Midbrain (tissue), 1 donor: Measurements from ENCODE around the gene USH2A.

Source experiments
- DNase-seq: peaks from one replicate; lab custom pipeline; 2025; lab: John Stamatoyannopoulos, UW

USH2A gene

DNA sequence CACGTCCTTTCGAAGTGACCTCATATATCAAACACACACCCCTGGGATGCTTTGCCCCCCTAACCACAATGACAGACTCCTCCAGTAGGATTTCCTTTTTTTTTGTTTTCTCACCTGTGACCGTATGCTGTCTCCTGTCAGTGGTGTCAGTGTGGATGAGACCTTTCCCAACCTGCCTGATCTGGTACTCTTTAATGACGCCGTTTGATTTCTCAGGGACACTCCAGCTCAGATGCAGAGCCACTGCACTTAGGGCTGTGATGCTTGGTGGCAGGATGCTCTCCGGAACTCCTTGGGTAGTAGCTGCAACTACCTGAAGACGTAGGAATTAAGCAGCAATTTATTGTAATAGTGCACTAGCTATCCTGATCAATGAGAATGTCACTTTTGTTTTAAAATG lies 643.5 kb downstream of the USH2A start:
- no peak for DNase-seq

DNA sequence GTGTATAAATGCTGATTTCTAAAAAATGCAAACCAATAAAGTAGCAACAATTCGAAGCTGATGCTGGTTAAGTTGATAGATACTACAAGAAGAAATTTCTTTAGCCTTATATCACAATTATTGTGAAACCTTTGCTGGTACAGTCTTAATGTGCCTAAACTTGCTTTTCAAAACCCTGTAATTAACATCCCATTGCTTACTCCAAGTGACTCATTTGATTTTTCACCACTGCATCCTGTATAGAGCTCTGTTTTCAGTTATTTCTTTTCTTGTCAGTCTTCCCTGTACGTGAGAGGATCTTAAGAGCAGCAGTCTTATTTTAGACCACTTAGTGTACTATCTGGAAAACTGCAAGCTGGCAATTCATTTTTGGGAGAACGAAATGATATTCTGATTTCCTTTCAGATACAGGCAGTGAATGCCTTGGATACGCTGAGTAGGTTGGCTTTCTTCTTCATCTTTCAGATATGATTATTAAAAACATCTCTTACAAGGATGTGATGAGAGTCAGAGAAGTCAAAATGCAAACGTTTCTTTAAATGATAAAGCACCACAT lies 645.8 kb downstream of the USH2A start:
- DNase-seq = no peak

- no peak for DNase-seq
Measured at GRCh38 chr1:215776336-215776735, 646.9 kb downstream of the USH2A start.

- DNase-seq = no peak
Measured at GRCh38 chr1:215772151-215772550, 651.1 kb downstream of the USH2A start.

- DNase-seq = no peak
Measured at GRCh38 chr1:215768303-215768702, 654.9 kb downstream of the USH2A start.

DNA sequence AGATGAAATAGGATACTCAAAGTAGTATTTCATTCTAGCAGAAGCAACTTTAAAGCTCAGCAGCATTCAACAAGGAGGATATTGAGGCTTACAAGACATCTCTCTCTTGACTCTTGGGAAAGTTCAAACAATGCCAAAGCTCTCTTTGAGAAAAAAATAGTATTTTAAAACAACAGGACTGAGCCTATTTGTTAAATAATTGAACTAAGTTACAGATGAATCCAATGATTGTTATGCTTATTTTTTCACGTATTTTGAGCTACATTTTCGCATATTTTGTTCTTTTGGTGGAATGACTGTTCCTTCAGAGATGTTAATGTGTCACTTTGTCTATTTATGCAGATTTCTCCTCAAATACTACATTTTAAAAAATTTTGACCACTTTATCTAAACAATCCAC lies 655.5 kb downstream of the USH2A start:
- DNase-seq = no peak

- DNase-seq = no peak
Measured at GRCh38 chr1:215766521-215766920, 656.7 kb downstream of the USH2A start.

DNA sequence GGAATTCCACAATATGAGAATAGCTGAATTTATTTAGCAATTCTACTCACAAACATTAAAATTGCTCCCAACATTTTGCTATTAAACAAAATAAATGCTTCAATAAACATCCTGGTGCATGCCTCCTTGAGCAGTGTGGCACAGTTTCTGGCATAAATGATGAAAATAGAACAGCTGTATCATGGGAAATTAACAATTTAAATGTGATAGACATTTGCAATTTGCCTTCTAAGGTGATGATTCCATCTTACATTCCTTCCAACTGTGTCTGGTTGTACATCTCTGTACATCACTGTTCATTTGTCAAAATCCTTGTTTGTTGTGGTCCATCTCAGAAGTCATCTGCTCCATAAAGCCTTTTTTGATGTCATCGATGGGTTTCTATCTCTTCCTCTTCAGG lies 657.4 kb downstream of the USH2A start:
- DNase-seq = no peak

- DNase-seq = no peak
Measured at GRCh38 chr1:215761446-215761845, 661.8 kb downstream of the USH2A start.

DNA sequence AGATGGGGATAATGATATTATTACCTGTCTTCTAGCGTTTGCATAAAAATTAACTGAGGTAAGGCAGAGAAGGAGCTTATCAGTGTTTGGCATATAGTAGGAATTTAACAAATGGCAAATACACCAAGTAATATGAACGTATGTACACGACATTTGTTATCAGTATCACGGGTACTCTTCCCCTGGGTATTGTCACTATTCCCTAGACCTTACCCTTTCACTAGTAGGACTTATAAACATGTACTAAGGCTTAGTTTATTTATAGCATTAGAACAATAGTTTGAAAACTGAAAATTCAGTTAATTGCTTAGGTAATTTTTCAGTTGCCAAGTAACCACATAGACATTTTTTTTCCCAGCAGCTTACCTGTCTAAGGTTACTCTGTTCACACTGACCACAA lies 669.1 kb downstream of the USH2A start:
- DNase-seq = no peak

GRCh38 chr1:215749414-215749813 lies 673.8 kb downstream of the USH2A start:
- DNase-seq = no peak

GRCh38 chr1:215748431-215748830 lies 674.8 kb downstream of the USH2A start:
- DNase-seq = no peak

GRCh38 chr1:215744419-215744818 lies 678.8 kb downstream of the USH2A start:
- no peak for DNase-seq

GRCh38 chr1:215739025-215739424 lies 684.2 kb downstream of the USH2A start:
- no peak for DNase-seq

- no peak for DNase-seq
Measured at GRCh38 chr1:215731699-215732098, 691.5 kb downstream of the USH2A start.

- DNase-seq = no peak
Measured at GRCh38 chr1:215730600-215730999, 692.6 kb downstream of the USH2A start.

GRCh38 chr1:215728169-215728568 lies 695.1 kb downstream of the USH2A start:
- no peak for DNase-seq

DNA sequence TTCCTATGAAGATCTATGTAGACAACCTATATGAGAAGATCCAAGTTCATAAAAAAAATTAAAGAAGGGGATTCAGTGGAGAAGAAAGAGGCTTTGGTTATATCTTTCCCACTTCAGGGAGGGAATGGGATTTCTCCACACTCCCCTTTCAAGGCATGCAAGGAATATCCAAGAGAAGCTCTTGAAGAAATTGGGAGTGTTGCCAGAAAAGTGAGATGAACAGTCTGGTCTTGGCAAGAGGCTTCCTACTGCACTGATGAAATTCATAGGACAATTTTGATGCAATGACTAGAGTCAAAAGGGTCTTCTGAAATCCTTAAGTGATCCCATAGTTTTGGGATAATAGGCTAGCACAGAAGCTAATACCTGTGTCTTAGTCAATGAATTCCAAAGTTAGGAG lies 703.1 kb downstream of the USH2A start:
- DNase-seq = no peak

DNA sequence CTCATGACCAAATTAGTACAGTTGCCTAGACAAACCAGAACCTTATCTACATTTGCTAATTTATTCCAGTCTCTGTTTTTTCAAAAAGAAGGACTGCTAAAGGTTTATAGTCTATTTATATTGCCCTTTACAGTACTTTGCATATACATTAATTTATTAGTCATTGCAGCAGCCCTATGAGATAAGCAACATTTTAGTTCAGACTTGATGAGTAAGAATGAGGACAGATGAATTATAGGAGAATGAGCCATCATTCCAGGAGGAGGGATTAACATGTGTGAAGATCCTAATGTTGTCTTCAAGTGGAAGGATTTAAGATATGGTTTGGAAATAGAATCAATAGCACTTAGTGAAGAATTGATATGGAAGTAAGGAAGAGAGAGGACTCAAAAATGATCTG lies 703.7 kb downstream of the USH2A start:
- DNase-seq = no peak

- no peak for DNase-seq
Measured at GRCh38 chr1:215718575-215719287, 704.5 kb downstream of the USH2A start.

GRCh38 chr1:215717677-215718426 lies 705.4 kb downstream of the USH2A start:
- DNase-seq = no peak

- DNase-seq = no peak
Measured at GRCh38 chr1:215710899-215711225, 712.4 kb downstream of the USH2A start.
